GM12878 (cell line): ENCODE measurements around the gene LIPM. TPM values are rescaled to one million over a fixed set of nuclear protein-coding genes. Genes with fewer than 3 reads are reported as not detected.

ENCODE experiments used
- ATAC-seq: fragments of 200-7000 bp; cut with Tn5 transposase; 3 replicates; pipeline ENCODE4 v1.9.1; 2020; ENCODE audit warnings: mild to moderate bottlenecking, moderate library complexity
- BruUV-seq: library from RNA; stranded (reverse); fragments of 400-500 nt; replicated peaks from 2 replicates; lab custom pipeline; 2021; lab: Mats Ljungman, UMichigan
- CTCF ChIA-PET: fragments of 300-600 bp; sonication (Branson Sonifier 250); formaldehyde crosslinking; extraction: SDS; loops from one replicate; lab custom pipeline; 2021; ENCODE audit warnings: inconsistent platforms; lab: Yijun Ruan, JAX
- POLR2A ChIA-PET: fragments of 350-600 bp; formaldehyde crosslinking; extraction: SDS; loops from one replicate; lab custom pipeline; 2021; ENCODE audit warnings: inconsistent platforms; lab: Charles Lee
- RAD21 ChIA-PET: fragments of 300-600 bp; sonication (Branson Sonifier 250); formaldehyde crosslinking; loops from one replicate; lab custom pipeline; 2023; ENCODE audit warnings: antibody characterized with exemption; ENCODE audit not compliant: unreplicated experiment; lab: Charles Lee
- SMC1A ChIA-PET: fragments of 300-600 bp; sonication (Branson Sonifier 250); formaldehyde crosslinking; loops from one replicate; lab custom pipeline; 2023; ENCODE audit not compliant: unreplicated experiment, uncharacterized antibody; lab: Charles Lee
- DNase-seq: peaks from one replicate; pipeline ENCODE4 v3.0.0-alpha.2; 2011; ENCODE audit warnings: low read depth, low spot score
- FAIRE-seq: peaks from 3 replicates; lab custom pipeline; 2011; peaks lifted over from hg19 to GRCh38; lab: Jason Lieb, UNC
- H2AFZ ChIP-seq: 2 replicates; pipeline ENCODE4 v1.6.0; 2011; ENCODE audit warnings: low read depth, low read length, control low read depth; ENCODE audit not compliant: control insufficient read depth
- H3K27ac ChIP-seq: 2 replicates; pipeline ENCODE4 v1.5.1; 2011; ENCODE audit warnings: control low read depth; ENCODE audit not compliant: control insufficient read depth, insufficient read depth
- H3K27me3 ChIP-seq, 2 experiments: replicated peaks in 1 of 2; 2 replicates each; pipeline versions ENCODE4 v1.6.0 to v1.6.1; 2011; ENCODE audit warnings: low read length in 1 of 2; ENCODE audit not compliant: control insufficient read depth in 2 of 2, insufficient read depth in 2 of 2
- H3K36me3 ChIP-seq, 2 experiments: 2 replicates each; pipeline ENCODE4 v1.5.1; 2011; ENCODE audit warnings: low read length in 1 of 2; ENCODE audit not compliant: control insufficient read depth in 2 of 2, insufficient read depth in 2 of 2
- H3K4me1 ChIP-seq: 2 replicates; pipeline ENCODE4 v1.6.1; 2011; ENCODE audit warnings: mild to moderate bottlenecking, low read length, moderate library complexity, mixed read lengths; ENCODE audit not compliant: control insufficient read depth, insufficient read depth
- H3K4me2 ChIP-seq: 2 replicates; pipeline ENCODE4 v1.6.0; 2011; ENCODE audit warnings: control low read depth; ENCODE audit not compliant: control insufficient read depth, insufficient read depth
- H3K4me3 ChIP-seq: fragments of 200-600 bp; sonication (generic); 2 replicates; pipeline ENCODE4 v1.5.1; 2016
- H3K79me2 ChIP-seq: 2 replicates; pipeline ENCODE4 v1.6.0; 2011; ENCODE audit warnings: low read length; ENCODE audit not compliant: control insufficient read depth, insufficient read depth
- H3K9ac ChIP-seq: 2 replicates; pipeline ENCODE4 v1.8.0; 2011; ENCODE audit warnings: low read length, control low read depth, mixed read lengths; ENCODE audit not compliant: control insufficient read depth, insufficient read depth
- H3K9me3 ChIP-seq: replicated peaks from 3 replicates; pipeline ENCODE4 v1.5.1; 2011; ENCODE audit warnings: mild to moderate bottlenecking, low read length; ENCODE audit not compliant: control insufficient read depth, insufficient read depth
- H4K20me1 ChIP-seq: 2 replicates; pipeline ENCODE4 v1.6.0; 2011; ENCODE audit not compliant: control insufficient read depth, insufficient read depth
- JUNB ChIP-seq: IDR thresholded peaks from 2 replicates; pipeline ENCODE4 v1.6.1; 2016; ENCODE audit warnings: antibody characterized with exemption, mild to moderate bottlenecking
- MTA2 ChIP-seq: fragments of 450-650 bp; IDR thresholded peaks from 2 replicates; pipeline ENCODE4 v1.6.1; 2016; ENCODE audit warnings: low read depth, mild to moderate bottlenecking, moderate library complexity
- WGBS: methylation state at CpG from one replicate; pipeline ENCODE4 v1.1.6; 2016; ENCODE audit warnings: low lambda C conversion rate; ENCODE audit not compliant: insufficient replicate concordance, insufficient coverage; ENCODE audit errors: missing lambda C conversion rate; 5-methylcytosine and 5-hydroxymethylcytosine counted together
- in situ Hi-C: fragments of 300-500 bp; cut with MboI; formaldehyde crosslinking; loops from 9 replicates; pipeline ENCODE4 v1.14.3; 2018; ENCODE audit warnings: mixed read lengths
- intact Hi-C: fragments of 100-400 bp; cut with micrococcal nuclease; formaldehyde crosslinking; loops from one replicate; pipeline ENCODE4 v1.14.2; 2022; ENCODE audit not compliant: unreplicated experiment
- polyA plus RNA-seq, 11 experiments: library from polyadenylated mRNA; depleted of rRNA in 4 of 11; unstranded in 6 of 11; stranded (reverse) in 5 of 11; fragments of >200 nt; fragmentation: Nextera tagmentation in 4 of 11; fragmentation: Illumina TruSeq in 1 of 11; extraction: Ambion mirVana in 4 of 11; extraction: Trizol in 1 of 11; gene quantifications; 1 replicate in 1 of 11; 2 replicates in 10 of 11; pipeline versions ENCODE4 v1.2.1 to v1.2.3, GENCODE V29; 2011 to 2016; ENCODE audit warnings: inconsistent platforms in 2 of 11, missing spikeins in 2 of 11, low read depth in 1 of 11
- total RNA-seq, 4 experiments: library from RNA; depleted of rRNA in 3 of 4; stranded (reverse); fragments of >200 nt in 3 of 4; fragmentation: Illumina TruSeq in 1 of 4; extraction: Trizol in 1 of 4; gene quantifications; 2 replicates each; pipeline versions ENCODE4 v1.2.1 to v1.2.3, GENCODE V29; 2013 to 2021
- TF ChIP-seq, protein P1 (sequence below): fragments of 450-650 bp; IDR thresholded peaks from 2 replicates; pipeline ENCODE4 v1.6.1; 2017; ENCODE audit warnings: mild to moderate bottlenecking, low read depth, inconsistent platforms; ENCODE audit not compliant: poor library complexity, severe bottlenecking

The LIPM gene
- total and polyA plus RNA-seq, 10 of the 15 experiments (the other 5 are each of a cell fraction or from before 2014, with no cell fraction given): not detected

DNA sequence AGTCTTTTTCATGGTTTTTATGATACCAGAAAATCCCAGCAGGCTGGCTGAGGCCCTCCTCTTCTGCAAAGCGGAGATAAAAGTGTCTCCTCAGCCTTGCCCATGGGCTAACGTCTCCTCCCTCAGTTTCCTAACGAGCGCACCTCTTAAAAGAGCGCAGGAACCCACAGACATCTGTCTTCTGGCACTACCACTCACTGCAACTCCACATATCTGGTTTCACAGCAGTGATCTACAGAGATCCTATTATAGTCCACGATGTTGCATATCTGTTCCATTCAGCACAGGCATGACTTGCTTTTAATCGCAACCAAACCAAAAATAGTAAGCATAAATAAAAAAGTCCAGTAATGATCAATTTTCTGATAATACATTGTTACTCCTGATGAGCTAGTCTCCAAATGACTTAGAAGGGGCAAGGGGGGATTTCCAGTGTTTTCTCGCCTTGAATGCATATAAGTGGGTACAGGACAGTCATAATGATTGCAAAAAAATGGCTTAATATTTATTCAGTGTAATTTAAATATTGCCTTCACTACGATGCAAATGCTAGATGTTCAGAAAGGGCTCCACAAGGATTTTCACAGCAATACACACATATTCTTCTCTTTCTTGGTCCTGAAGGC lies 28.2 kb downstream of the LIPM start:
- POLR2A ChIA-PET: interaction anchor here (1.1 to 1.7 kb wide), 2 partner anchors 70 to 161 kb away, joined by 3 to 4 read pairs; no protein-coding TSS in a partner anchor
- CTCF ChIA-PET: interaction anchor here (0.9 to 22.7 kb wide), 19 partner anchors 8 to 387 kb away, joined by 3 to 895 read pairs (median 4); partner anchors contain the start of gene RNLS
- Histone ChIP-seq H3K9me3 (no peaks in the 10 kb centered on the region), H3K79me2 (no peaks in the 10 kb centered on the region), H4K20me1 (no peaks in the 10 kb centered on the region), H3K9ac (no peak overlapping the region), H3K27me3 (no peaks in the 10 kb centered on the region), H3K36me3 (no peaks in the 10 kb centered on the region), H3K4me1 (peaks cover under 1% of the 10 kb centered on the region; the same call in 1 of the 2 replicates), H3K4me3 (no peak overlapping the region), H3K4me2 (0 out of 2 replicates have a peak overlapping the region, but pooled peaks have one; percentile 1), H3K27ac (no peak overlapping the region), H2AFZ (peak overlapping the region; percentile 6)
- SMC1A ChIA-PET: interaction anchor here (0.6 to 18.0 kb wide), 19 partner anchors 9 to 385 kb away, joined by 3 to 575 read pairs (median 3); no protein-coding TSS in a partner anchor
- no TSS peak for BruUV-seq
- ATAC-seq (peak; percentile 44), FAIRE-seq (no peak), DNase-seq (no peak)
- RAD21 ChIA-PET: interaction anchor here (0.7 to 7.8 kb wide), 11 partner anchors 21 to 384 kb away, joined by 3 to 390 read pairs (median 3); partner anchors contain the start of genes FAS and STAMBPL1
- in situ Hi-C loops: no loop called here
- intact Hi-C loops: no loop called here
- TF ChIP-seq MTA2 (0 out of 2 replicates have a peak, but pooled peaks have one; percentile 25), JUNB (peak; percentile 55)
- TF ChIP-seq, protein P1, sequence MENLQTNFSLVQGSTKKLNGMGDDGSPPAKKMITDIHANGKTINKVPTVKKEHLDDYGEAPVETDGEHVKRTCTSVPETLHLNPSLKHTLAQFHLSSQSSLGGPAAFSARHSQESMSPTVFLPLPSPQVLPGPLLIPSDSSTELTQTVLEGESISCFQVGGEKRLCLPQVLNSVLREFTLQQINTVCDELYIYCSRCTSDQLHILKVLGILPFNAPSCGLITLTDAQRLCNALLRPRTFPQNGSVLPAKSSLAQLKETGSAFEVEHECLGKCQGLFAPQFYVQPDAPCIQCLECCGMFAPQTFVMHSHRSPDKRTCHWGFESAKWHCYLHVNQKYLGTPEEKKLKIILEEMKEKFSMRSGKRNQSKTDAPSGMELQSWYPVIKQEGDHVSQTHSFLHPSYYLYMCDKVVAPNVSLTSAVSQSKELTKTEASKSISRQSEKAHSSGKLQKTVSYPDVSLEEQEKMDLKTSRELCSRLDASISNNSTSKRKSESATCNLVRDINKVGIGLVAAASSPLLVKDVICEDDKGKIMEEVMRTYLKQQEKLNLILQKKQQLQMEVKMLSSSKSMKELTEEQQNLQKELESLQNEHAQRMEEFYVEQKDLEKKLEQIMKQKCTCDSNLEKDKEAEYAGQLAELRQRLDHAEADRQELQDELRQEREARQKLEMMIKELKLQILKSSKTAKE: no peak
- 44% methylated on average over 9 of the region's 9 CpGs for WGBS
